GM19025 (cell line): Measurements from ENCODE around the gene PHYHIPL.
"Not testable (repeated sequence)": the region's sequence is repeated elsewhere in the genome, so short reads cannot be mapped to it uniquely, and the experiment has no call there.

ENCODE experiments used
- ATAC-seq: cut with Tn5 transposase; IDR thresholded peaks from one replicate; pipeline ENCODE4 v1.9.1; 2021; ENCODE audit warnings: mild to moderate bottlenecking, low read depth, moderate library complexity; ENCODE audit not compliant: unreplicated experiment

PHYHIPL gene

GRCh38 chr10:59181668-59182067, 5.2 kb downstream of the PHYHIPL start:
- no peak for ATAC-seq

DNA sequence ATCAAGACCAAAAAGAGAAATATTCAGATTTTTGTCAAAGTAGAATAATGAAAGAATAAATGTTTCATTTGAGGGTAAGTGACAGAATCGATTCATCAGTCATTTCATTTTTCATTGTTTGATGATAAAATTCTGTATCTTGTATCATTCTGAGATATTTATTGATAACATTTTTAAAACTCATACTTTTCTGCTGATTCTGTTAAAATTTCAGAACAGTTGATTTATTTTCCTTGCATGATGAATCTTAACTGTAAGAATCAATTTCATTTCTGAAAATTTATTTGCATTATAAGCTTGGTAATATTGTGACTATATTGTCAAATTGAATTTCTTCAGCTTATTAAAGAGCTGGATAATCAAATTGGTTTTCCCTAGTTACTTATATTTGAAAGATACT, 13.9 kb downstream of the PHYHIPL start:
- ATAC-seq: no peak

DNA sequence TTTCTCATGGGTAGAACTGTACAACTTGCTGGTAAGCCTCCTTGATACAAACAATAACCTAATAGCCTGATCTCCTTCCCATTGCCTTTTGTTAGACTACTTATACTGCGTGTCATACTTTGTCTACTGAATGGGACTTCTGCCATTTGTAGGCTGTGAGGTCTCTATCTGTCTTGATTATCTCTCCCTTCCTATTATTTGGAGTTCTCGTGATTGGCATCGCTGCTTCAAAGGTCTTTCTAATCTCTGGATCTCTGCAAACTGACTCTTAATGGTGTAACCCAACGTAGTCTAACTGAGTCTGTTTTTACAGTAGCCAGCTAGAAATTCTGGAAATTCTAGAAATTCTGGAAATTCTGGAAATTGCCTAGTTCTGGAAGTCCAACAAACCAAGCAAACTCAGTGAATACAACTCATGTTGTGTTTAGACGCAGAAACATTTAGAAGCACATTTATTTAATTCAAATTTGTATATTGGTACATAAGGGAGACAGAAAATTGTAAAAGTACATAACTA, 29.8 kb downstream of the PHYHIPL start:
- no peak for ATAC-seq

DNA sequence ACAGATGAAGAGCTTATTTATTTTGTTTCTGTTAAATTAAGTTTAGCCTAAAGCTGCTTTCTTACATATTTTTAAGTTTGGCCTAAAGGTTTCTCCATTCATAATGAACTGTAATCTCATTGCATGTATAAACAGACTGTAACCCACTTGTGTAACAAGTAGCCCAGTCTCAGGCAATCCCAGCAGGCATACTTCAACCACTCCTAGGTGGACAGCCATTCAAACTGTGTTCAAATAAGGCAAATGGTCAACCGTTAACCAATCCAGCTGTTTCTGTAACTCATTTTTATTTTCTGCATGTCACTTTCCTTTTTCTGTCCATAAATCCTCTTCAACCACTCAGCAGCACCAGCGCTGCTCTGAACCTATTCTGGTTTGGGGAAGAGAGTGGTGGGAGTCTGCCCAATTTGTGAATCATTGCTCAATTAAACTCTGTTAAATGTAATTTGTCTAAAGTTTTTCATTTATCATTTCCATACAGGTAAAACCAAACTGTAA, 35.9 kb downstream of the PHYHIPL start:
- no peak for ATAC-seq

- ATAC-seq: no peak
Measured at GRCh38 chr10:59214160-59214559, 37.7 kb downstream of the PHYHIPL start.

DNA sequence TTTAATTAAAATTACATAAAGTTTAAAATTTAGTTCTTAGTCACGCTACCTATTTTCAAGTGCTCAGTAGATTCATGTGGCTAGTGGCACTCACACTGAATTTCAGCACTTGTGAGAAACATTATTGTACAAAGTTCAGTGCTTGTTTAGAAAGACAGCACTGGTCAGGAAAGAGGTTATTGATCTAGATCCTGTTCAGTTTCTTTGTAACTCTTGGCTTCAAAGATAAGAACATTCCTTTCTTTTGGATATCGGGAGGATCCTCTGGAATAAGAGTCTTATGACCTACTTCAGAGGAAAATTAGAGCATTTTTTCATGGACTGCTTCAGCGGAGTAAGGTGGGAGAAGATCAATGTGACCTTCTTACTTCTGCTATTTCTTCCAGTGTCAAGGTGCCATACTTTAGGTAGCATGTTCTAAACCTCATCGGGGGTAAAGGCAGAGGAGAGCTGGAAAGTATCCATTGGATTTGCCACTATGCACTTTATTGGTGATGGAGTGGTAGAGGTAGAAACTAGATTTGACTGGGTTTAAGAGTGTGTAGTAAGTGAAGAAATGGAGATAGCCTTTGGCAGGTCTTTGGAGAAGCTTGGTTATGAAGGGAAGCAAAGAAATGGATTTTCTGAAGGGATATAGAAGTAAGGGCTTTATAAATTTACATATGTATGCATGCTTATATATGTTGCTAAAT, 39.9 kb downstream of the PHYHIPL start:
- ATAC-seq: no peak

GRCh38 chr10:59222788-59223187, 46.3 kb downstream of the PHYHIPL start:
- no peak for ATAC-seq

DNA sequence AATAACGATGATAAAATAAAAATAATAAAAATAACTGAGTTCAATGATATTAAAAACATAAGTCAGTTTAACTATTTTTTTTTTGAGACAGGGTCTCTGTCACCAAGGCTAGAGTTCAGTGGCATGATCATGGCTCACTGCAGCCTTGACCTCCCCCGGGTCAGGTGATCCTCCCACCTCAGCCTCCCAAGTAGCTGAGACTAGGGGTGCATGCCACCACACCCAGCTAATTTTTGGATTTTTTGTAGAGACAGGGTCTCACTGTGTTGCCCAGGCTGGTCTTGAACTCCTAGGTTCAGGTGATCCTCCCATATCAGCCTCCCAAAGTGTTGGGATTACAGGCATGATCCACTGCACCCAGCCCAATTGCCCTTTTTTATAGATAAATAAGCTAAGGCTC, 47.2 kb downstream of the PHYHIPL start:
- not testable (repeated sequence) for ATAC-seq

- ATAC-seq: no peak
Measured at GRCh38 chr10:59225211-59225610, 48.8 kb downstream of the PHYHIPL start.

GRCh38 chr10:59227136-59227673, 50.8 kb downstream of the PHYHIPL start:
- ATAC-seq: no peak

- ATAC-seq: no peak
Measured at GRCh38 chr10:59229441-59229840, 53.0 kb downstream of the PHYHIPL start.

DNA sequence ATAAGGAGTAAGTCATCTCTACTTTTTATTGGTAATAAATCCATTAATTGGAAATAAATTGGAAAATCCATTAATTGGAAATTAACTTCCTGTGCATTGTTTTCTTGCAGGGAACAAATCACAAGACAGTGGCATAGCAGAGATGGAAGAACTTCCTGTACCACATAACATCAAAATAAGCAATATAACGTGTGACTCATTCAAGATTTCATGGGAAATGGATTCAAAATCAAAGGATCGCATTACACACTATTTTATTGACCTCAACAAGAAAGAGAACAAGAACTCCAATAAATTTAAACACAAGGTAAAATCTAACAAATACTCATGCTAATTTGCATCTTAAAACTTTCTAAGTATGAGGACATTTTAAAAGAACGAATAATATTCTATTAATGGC, 57.8 kb downstream of the PHYHIPL start:
- no peak for ATAC-seq

GRCh38 chr10:59234816-59235429, 58.5 kb downstream of the PHYHIPL start:
- ATAC-seq: no peak

DNA sequence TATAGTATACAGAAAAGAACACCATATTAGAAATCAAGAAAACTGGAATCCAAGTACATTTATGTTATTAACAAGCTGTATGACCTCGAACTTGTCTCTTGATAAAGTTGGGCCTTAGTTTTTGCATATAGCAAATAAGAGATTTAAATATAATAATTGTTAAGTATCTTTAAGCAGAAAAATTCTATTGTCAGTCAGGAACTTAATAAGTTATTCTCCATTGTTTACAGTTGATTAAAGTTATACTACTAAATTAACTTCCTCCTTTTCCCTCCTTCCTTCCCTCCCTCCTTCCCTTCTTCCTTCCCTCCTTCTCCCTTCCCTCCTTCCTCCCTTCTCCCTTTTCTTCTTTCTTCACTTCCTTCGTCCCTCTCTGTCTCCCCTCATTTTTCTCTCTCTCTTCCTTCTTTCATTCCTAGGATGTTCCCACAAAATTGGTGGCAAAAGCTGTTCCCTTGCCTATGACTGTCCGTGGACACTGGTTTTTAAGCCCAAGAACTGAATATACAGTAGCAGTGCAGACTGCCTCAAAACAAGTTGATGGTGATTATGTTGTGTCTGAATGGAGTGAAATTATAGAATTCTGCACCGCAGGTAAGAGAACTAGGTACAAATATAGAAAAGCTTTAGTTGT, 59.7 kb downstream of the PHYHIPL start:
- ATAC-seq: no peak

- no peak for ATAC-seq
Measured at GRCh38 chr10:59237775-59238174, 61.3 kb downstream of the PHYHIPL start.

DNA sequence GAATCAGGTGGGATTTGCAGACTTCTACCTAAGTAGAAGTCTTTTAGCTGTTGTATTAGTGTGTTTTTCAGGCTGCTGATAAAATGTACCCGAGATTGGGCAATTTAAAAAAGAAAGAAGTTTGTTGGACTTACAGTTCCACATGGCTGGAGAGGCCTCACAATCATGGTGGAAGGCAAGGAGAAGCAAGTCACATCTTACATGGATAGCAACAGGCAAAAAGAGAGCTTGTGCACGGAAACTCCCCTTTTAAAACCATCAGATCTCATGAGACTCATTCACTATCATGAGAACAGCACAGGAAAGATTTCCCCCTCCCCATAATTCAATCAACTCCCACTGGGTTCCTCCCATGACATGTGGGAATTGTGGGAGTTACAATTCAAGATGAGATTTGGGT, 62.7 kb downstream of the PHYHIPL start:
- not testable (repeated sequence) for ATAC-seq

GRCh38 chr10:59240582-59241183, 64.2 kb downstream of the PHYHIPL start:
- no peak for ATAC-seq

DNA sequence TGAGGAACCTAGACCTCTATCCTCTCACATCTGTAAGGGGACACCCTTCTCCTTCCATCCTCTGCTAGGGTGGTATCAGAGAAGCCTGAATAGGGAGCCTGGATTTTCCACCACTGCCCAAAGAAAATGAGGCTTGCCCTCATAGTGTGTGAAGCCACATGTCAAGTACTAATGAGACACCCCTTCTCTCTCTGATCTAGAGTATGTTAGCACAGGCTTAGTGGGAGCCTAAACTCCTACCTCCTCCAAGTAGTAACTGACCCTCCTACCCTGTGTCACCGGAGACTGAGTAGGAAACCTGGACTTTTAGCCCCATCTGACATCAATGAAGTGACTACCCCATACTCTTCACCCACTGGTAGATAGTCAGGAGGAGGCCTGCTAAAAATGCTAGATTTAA, 65.6 kb downstream of the PHYHIPL start:
- ATAC-seq: no peak

GRCh38 chr10:59242991-59243390, 66.5 kb downstream of the PHYHIPL start:
- no peak for ATAC-seq

- ATAC-seq: no peak
Measured at GRCh38 chr10:59243611-59244195, 67.3 kb downstream of the PHYHIPL start.
